H1 (cell line): ENCODE results near the gene KRTAP3-1. TPM values are rescaled to one million over a fixed set of nuclear protein-coding genes. Genes with fewer than 3 reads are reported as not detected.
A peak's percentile ranks its signal among the peaks of the same experiment; 100 is the strongest.

Source experiments
- CTCF ChIA-PET: fragments of 300-600 bp; sonication (Branson Sonifier 250); formaldehyde crosslinking; loops from one replicate; lab custom pipeline; 2021; ENCODE audit not compliant: partially characterized antibody; lab: Charles Lee
- POLR2A ChIA-PET: fragments of 300-600 bp; sonication (Branson Sonifier 250); formaldehyde crosslinking; loops from one replicate; lab custom pipeline; 2021; ENCODE audit warnings: inconsistent platforms; ENCODE audit not compliant: partially characterized antibody; lab: Charles Lee
- DNase-seq, 2 experiments: peaks; one replicate each; pipeline versions ENCODE4 v3.0.0 to v3.0.0-alpha.2; 2010 to 2022; ENCODE audit warnings: low spot score in 2 of 2, low read depth in 1 of 2, mixed read lengths in 1 of 2
- FAIRE-seq: peaks from 2 replicates; lab custom pipeline; 2011; peaks lifted over from hg19 to GRCh38; lab: Jason Lieb, UNC
- H2AFZ ChIP-seq: 2 replicates; pipeline ENCODE4 v1.8.1; 2012; ENCODE audit warnings: low read length, inconsistent platforms
- H2AK5ac ChIP-seq: 2 replicates; pipeline ENCODE4 v1.6.1; 2013; ENCODE audit warnings: low read depth, low read length
- H2BK120ac ChIP-seq: replicated peaks from 2 replicates; pipeline ENCODE3; 2013; ENCODE audit warnings: low read depth, low read length, inconsistent platforms
- H2BK12ac ChIP-seq: 2 replicates; pipeline ENCODE4 v1.6.1; 2013; ENCODE audit warnings: low read depth, low read length
- H2BK15ac ChIP-seq: 2 replicates; pipeline ENCODE4 v1.6.1; 2013; ENCODE audit warnings: low read length
- H2BK20ac ChIP-seq: 2 replicates; pipeline ENCODE4 v1.6.1; 2013; ENCODE audit warnings: low read length
- H2BK5ac ChIP-seq: 2 replicates; pipeline ENCODE4 v1.6.1; 2013; ENCODE audit warnings: low read depth, low read length
- H3K14ac ChIP-seq: 2 replicates; pipeline ENCODE4 v1.6.1; 2013; ENCODE audit warnings: inconsistent platforms; ENCODE audit not compliant: insufficient read length
- H3K18ac ChIP-seq: 2 replicates; pipeline ENCODE4 v1.6.1; 2013; ENCODE audit warnings: low read length; ENCODE audit errors: extremely low read depth
- H3K23ac ChIP-seq: 2 replicates; pipeline ENCODE4 v1.6.1; 2013; ENCODE audit warnings: inconsistent platforms; ENCODE audit not compliant: insufficient read length
- H3K23me2 ChIP-seq: 2 replicates; pipeline ENCODE4 v1.6.1; 2013; ENCODE audit warnings: low read depth, low read length
- H3K27ac ChIP-seq: 2 replicates; pipeline ENCODE4 v1.6.1; 2011; ENCODE audit warnings: low read depth, low read length, inconsistent platforms
- H3K27me3 ChIP-seq, 4 experiments: replicated peaks in 1 of 4; 1 replicate in 1 of 4; 2 replicates in 3 of 4; pipeline versions ENCODE4 v1.6.1 to v1.8.1; 2011 to 2013; ENCODE audit warnings: low read length in 3 of 4, mild to moderate bottlenecking in 3 of 4, inconsistent platforms in 2 of 4, mixed read lengths in 2 of 4, moderate library complexity in 1 of 4; ENCODE audit not compliant: control insufficient read depth in 3 of 4, insufficient read depth in 3 of 4; ENCODE audit errors: extremely low read depth in 1 of 4
- H3K36me3 ChIP-seq, 4 experiments: 2 replicates each; pipeline versions ENCODE4 v1.6.1 to v1.8.1; 2011 to 2013; ENCODE audit warnings: mild to moderate bottlenecking in 4 of 4, low read length in 3 of 4, moderate library complexity in 2 of 4, control low read depth in 1 of 4, inconsistent platforms in 1 of 4; ENCODE audit not compliant: insufficient read depth in 4 of 4, control insufficient read depth in 2 of 4
- H3K4ac ChIP-seq: replicated peaks from 2 replicates; pipeline ENCODE3; 2013; ENCODE audit warnings: low read length, low read depth, mixed read lengths, inconsistent platforms; ENCODE audit not compliant: insufficient read length
- H3K4me1 ChIP-seq, 4 experiments: replicated peaks in 1 of 4; 1 replicate in 1 of 4; 2 replicates in 3 of 4; pipeline versions ENCODE4 v1.6.1 to v1.8.1; 2011 to 2013; ENCODE audit warnings: low read length in 3 of 4, inconsistent platforms in 2 of 4, mixed read lengths in 1 of 4; ENCODE audit not compliant: insufficient read depth in 4 of 4, control insufficient read depth in 3 of 4
- H3K4me2 ChIP-seq, 2 experiments: 2 replicates each; pipeline versions ENCODE4 v1.6.1 to v1.8.1; 2011 to 2013; ENCODE audit warnings: low read depth in 2 of 2, low read length in 2 of 2, control low read depth in 1 of 2, inconsistent platforms in 1 of 2, mild to moderate bottlenecking in 1 of 2; ENCODE audit not compliant: insufficient read depth in 1 of 2
- H3K4me3 ChIP-seq, 4 experiments: fragments of 200-600, 300-600 bp in 1 of 4; sonication (generic), shearing (Covaris generic), sonication (Bioruptor Twin) in 1 of 4; 2 replicates each; pipeline versions ENCODE4 v1.5.1 to v1.8.1; 2011 to 2016; ENCODE audit warnings: low read length in 4 of 4, low read depth in 3 of 4, control low read depth in 2 of 4, inconsistent platforms in 2 of 4, mild to moderate bottlenecking in 2 of 4, mixed read lengths in 1 of 4, moderate library complexity in 1 of 4; ENCODE audit not compliant: insufficient read depth in 2 of 4; ENCODE audit errors: extremely low read depth in 1 of 4
- H3K56ac ChIP-seq: replicated peaks from 2 replicates; pipeline ENCODE3; 2013; ENCODE audit warnings: low read depth, mild to moderate bottlenecking, mixed read lengths, low read length, inconsistent platforms; ENCODE audit not compliant: insufficient read length
- H3K79me1 ChIP-seq: 2 replicates; pipeline ENCODE4 v1.6.1; 2013; ENCODE audit warnings: low read depth, low read length, control low read depth
- H3K79me2 ChIP-seq, 2 experiments: 2 replicates each; pipeline versions ENCODE4 v1.6.1 to v1.8.1; 2012 to 2013; ENCODE audit warnings: low read length in 2 of 2, mild to moderate bottlenecking in 2 of 2, inconsistent platforms in 1 of 2; ENCODE audit not compliant: insufficient read depth in 2 of 2, control insufficient read depth in 1 of 2
- H3K9ac ChIP-seq, 4 experiments: replicated peaks in 1 of 4; 1 replicate in 1 of 4; 2 replicates in 3 of 4; pipeline versions ENCODE4 v1.6.1 to v1.8.1; 2011 to 2013; ENCODE audit warnings: low read depth in 3 of 4, low read length in 3 of 4, control low read depth in 2 of 4, mild to moderate bottlenecking in 2 of 4, moderate library complexity in 2 of 4, inconsistent platforms in 1 of 4; ENCODE audit errors: extremely low read depth in 1 of 4
- H3K9me3 ChIP-seq, 2 experiments: 2 replicates each; pipeline versions ENCODE4 v1.6.1 to v1.8.1; 2012 to 2013; ENCODE audit warnings: mild to moderate bottlenecking in 2 of 2, moderate library complexity in 2 of 2, control low read depth in 1 of 2, inconsistent platforms in 1 of 2, low read depth in 1 of 2, low read length in 1 of 2, mixed read lengths in 1 of 2; ENCODE audit not compliant: insufficient read depth in 2 of 2
- H4K20me1 ChIP-seq, 2 experiments: replicated peaks in 1 of 2; 2 replicates each; pipeline versions ENCODE3 to v1.8.1; 2011 to 2013; ENCODE audit warnings: inconsistent platforms in 2 of 2, low read length in 2 of 2, mild to moderate bottlenecking in 1 of 2; ENCODE audit not compliant: insufficient read depth in 2 of 2, control insufficient read depth in 1 of 2
- H4K5ac ChIP-seq: 2 replicates; pipeline ENCODE4 v1.6.1; 2013; ENCODE audit warnings: low read length, low read depth, mixed read lengths, inconsistent platforms; ENCODE audit not compliant: insufficient read length
- H4K8ac ChIP-seq: 2 replicates; pipeline ENCODE4 v1.8.0; 2013; ENCODE audit warnings: mild to moderate bottlenecking, moderate library complexity, low read length, inconsistent platforms; ENCODE audit not compliant: insufficient read depth; ENCODE audit errors: extremely low read depth
- H4K91ac ChIP-seq: replicated peaks from 2 replicates; pipeline ENCODE3; 2013; ENCODE audit warnings: low read length, mixed read lengths, inconsistent platforms; ENCODE audit not compliant: insufficient read length
- BACH1 ChIP-seq: IDR thresholded peaks from 2 replicates; pipeline ENCODE4 v1.6.1; 2012; ENCODE audit warnings: low read length, improper control_type of control experiment
- CTBP2 ChIP-seq: IDR thresholded peaks from 2 replicates; pipeline ENCODE4 v1.7.0; 2011; ENCODE audit warnings: borderline replicate concordance, mild to moderate bottlenecking, moderate library complexity, mixed read lengths, low read length; ENCODE audit not compliant: insufficient read depth, insufficient read length
- EZH2 ChIP-seq: fragments of 200-600 bp; sonication (generic); IDR thresholded peaks from 2 replicates; pipeline ENCODE4 v1.7.1; 2012; ENCODE audit warnings: low read depth, mild to moderate bottlenecking, moderate library complexity, low read length, inconsistent platforms; ENCODE audit not compliant: severe bottlenecking
- GABPA ChIP-seq: IDR thresholded peaks from 2 replicates; pipeline ENCODE4 v1.6.1; 2011; ENCODE audit warnings: mild to moderate bottlenecking, low read length, moderate library complexity, borderline replicate concordance; ENCODE audit not compliant: insufficient read depth
- GTF2F1 ChIP-seq: IDR thresholded peaks from 2 replicates; pipeline ENCODE4 v1.6.1; 2012; ENCODE audit warnings: low read depth, low read length, improper control_type of control experiment, borderline replicate concordance
- JUND ChIP-seq: IDR thresholded peaks from 2 replicates; pipeline ENCODE4 v1.6.1; 2011; ENCODE audit warnings: mild to moderate bottlenecking, improper control_type of control experiment, low read length
- KDM1A ChIP-seq: fragments of 200-600, 300-600 bp; sonication (generic); IDR thresholded peaks from 2 replicates; pipeline ENCODE4 v1.7.1; 2016; ENCODE audit warnings: mild to moderate bottlenecking, low read length, borderline replicate concordance
- KDM4A ChIP-seq: IDR thresholded peaks from one replicate; pipeline ENCODE4 v1.7.1; 2012; ENCODE audit warnings: low read depth, mild to moderate bottlenecking, moderate library complexity, low read length, inconsistent platforms; ENCODE audit not compliant: severe bottlenecking
- PHF8 ChIP-seq: fragments of 200-600 bp; sonication (generic); conservative IDR thresholded peaks from 2 replicates; pipeline ENCODE4 v1.7.1; 2012; ENCODE audit warnings: low read depth, mild to moderate bottlenecking, inconsistent platforms, low read length, moderate library complexity
- SIN3A ChIP-seq, 2 experiments: IDR thresholded peaks in 1 of 2; conservative IDR thresholded peaks in 1 of 2; 2 replicates each; pipeline ENCODE4 v1.6.1; 2011 to 2012; ENCODE audit warnings: low read length in 2 of 2, improper control_type of control experiment in 1 of 2, low read depth in 1 of 2, mild to moderate bottlenecking in 1 of 2
- SIRT6 ChIP-seq: IDR thresholded peaks from one replicate; pipeline ENCODE4 v1.7.1; 2012; ENCODE audit warnings: low read length, inconsistent platforms
- SP1 ChIP-seq: IDR thresholded peaks from 2 replicates; pipeline ENCODE4 v1.6.1; 2011; ENCODE audit warnings: low read depth, low read length
- WGBS, 2 experiments: shearing (Covaris generic) in 1 of 2; methylation state at CpG; one replicate each; pipeline versions ENCODE4 v1.1.6 to v1.1.7; 2013 to 2015; ENCODE audit warnings: low lambda C conversion rate in 2 of 2, mixed read lengths in 2 of 2, inconsistent platforms in 1 of 2, low coverage in 1 of 2, missing lambda C conversion rate in 1 of 2; ENCODE audit not compliant: insufficient replicate concordance in 2 of 2, insufficient coverage in 1 of 2, insufficient read length in 1 of 2; ENCODE audit errors: extremely low coverage in 1 of 2, missing lambda C conversion rate in 1 of 2; 5-methylcytosine and 5-hydroxymethylcytosine counted together
- polyA plus RNA-seq, 7 experiments: library from polyadenylated mRNA; depleted of rRNA in 3 of 7; stranded (reverse) in 5 of 7; unstranded in 2 of 7; fragments of >200 nt in 5 of 7; fragments of 200-250 nt in 2 of 7; gene quantifications; 1 replicate in 5 of 7; 2 replicates in 1 of 7; 4 replicates in 1 of 7; pipeline versions ENCODE4 v1.2.1 to v1.2.3, GENCODE V29; 2011 to 2013; ENCODE audit warnings: missing spikeins in 2 of 7, mixed read lengths in 2 of 7
- total RNA-seq: library from RNA; stranded (reverse); fragmentation: NEBNext Ultra II Directional; extraction: Animal tissue kit (Norgen Biotek cat#: 25700); gene quantifications from 2 replicates; pipeline ENCODE4 v1.2.1, GENCODE V29; 2021
- TF ChIP-seq, protein P1 (sequence below): IDR thresholded peaks from 2 replicates; pipeline ENCODE4 v1.6.1; 2011; ENCODE audit warnings: low read length, improper control_type of control experiment

The KRTAP3-1 gene
- total and polyA plus RNA-seq, 2 of the 8 experiments (the other 6 are each of a cell fraction or from before 2014, with no cell fraction given): not detected

DNA sequence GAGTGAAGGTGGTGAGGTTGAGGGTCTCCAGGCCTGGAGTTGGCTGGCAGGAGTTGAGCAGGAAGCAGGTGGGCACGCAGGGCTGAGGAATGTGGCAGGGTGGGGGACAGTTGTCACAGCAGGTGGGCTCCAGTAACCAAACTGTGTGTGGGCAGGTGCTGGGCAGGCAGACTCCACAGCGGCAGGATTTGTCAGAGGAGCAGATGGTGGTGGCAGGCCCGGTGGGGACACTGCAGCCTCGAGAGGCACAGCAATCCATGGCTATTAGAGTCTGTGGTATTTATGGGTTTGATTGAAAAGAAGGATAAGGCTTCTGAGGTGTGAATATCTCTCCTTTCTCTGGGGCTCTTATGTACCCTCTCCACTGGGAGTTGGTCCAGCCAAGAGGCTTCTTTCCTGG is 15.1 kb downstream of the KRTAP3-1 start, which contains the start of gene KRTAP3-3:
TSS of gene KRTAP3-3 (minus strand) at position 326 of the 400 bp plus-strand sequence. CDS start at position 259, 67 bp downstream.
- H3K79me2 ChIP-seq: no peaks in the 10 kb centered on the region
- CTCF ChIA-PET: no interaction called here
- TF ChIP-seq KDM1A: no peak
- TF ChIP-seq SP1: no peak
- no peak for TF ChIP-seq PHF8
- no peak for TF ChIP-seq SIRT6
- no peak for TF ChIP-seq JUND
- no peak for TF ChIP-seq BACH1
- TF ChIP-seq GTF2F1: no peak
- no peak for TF ChIP-seq GABPA
- TF ChIP-seq, protein P1, sequence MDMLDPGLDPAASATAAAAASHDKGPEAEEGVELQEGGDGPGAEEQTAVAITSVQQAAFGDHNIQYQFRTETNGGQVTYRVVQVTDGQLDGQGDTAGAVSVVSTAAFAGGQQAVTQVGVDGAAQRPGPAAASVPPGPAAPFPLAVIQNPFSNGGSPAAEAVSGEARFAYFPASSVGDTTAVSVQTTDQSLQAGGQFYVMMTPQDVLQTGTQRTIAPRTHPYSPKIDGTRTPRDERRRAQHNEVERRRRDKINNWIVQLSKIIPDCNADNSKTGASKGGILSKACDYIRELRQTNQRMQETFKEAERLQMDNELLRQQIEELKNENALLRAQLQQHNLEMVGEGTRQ: no peak
- no peak for TF ChIP-seq EZH2
- no peak for TF ChIP-seq KDM4A
- TF ChIP-seq SIN3A (conservative IDR thresholded peaks at IDR 0.05 in 1 of 2, IDR thresholded peaks at IDR 0.05 in 1 of 2; ENCODE audit: low read depth in 1 of 2, low read length in 2 of 2): no peak
- no peak for TF ChIP-seq CTBP2

More for the DNA sequence above, 15.1 kb downstream of the KRTAP3-1 start, which contains the start of gene KRTAP3-3:
- Histone ChIP-seq H3K9ac (no peak within 1 kb of the TSS; a peak in 1 of 7 replicates), H3K4me3 (no peak within 1 kb of the TSS), H2BK15ac (no peak within 1 kb of the TSS), H3K4me2 (no peak within 1 kb of the TSS), H2AFZ (0 out of 2 replicates have a peak within 1 kb of the TSS, but pooled peaks have one; percentile 41), H3K79me1 (no peaks in the 10 kb centered on the region), H3K27me3 (no peaks in the 10 kb centered on the region), H4K91ac (no peak within 1 kb of the TSS), H3K56ac (no peak within 1 kb of the TSS), H3K4me1 (peaks cover 0 to 2% (median 0%) of the 10 kb centered on the region in 4 experiments; a peak in 2 of 7 replicates), H3K27ac (no peak within 1 kb of the TSS), H2BK5ac (no peak within 1 kb of the TSS), H4K20me1 (no peaks in the 10 kb centered on the region), H2BK120ac (no peak within 1 kb of the TSS), H3K14ac (no peak within 1 kb of the TSS), H3K36me3 (no peaks in the 10 kb centered on the region), H3K4ac (no peak within 1 kb of the TSS), H4K5ac (no peak within 1 kb of the TSS), H2AK5ac (no peak within 1 kb of the TSS), H3K9me3 (no peaks in the 10 kb centered on the region), H4K8ac (no peak within 1 kb of the TSS), H2BK20ac (no peak within 1 kb of the TSS), H3K23me2 (no peaks in the 10 kb centered on the region), H3K23ac (no peak within 1 kb of the TSS), H3K18ac (no peak within 1 kb of the TSS), H2BK12ac (no peak within 1 kb of the TSS)
- POLR2A ChIA-PET: no interaction called here
- no peak for FAIRE-seq
- WGBS, 2 experiments: 83% methylated on average over 4 of the region's 4 CpGs; no CpG with 5 or more reads in 1 of the 2 experiments
- no peak for DNase-seq
